H9 (cell line): Measurements from ENCODE around the gene HYI. TPM values are rescaled to one million over a fixed set of nuclear protein-coding genes. Genes with fewer than 3 reads are reported as not detected.

ENCODE experiments used
- DNase-seq: peaks from one replicate; pipeline ENCODE4 v3.0.0-alpha.2; 2017
- H2AFZ ChIP-seq: one replicate; pipeline ENCODE4 v1.6.1; 2013; ENCODE audit warnings: mild to moderate bottlenecking, low read length, control low read depth, moderate library complexity
- H2AK5ac ChIP-seq: 2 replicates; pipeline ENCODE4 v1.6.1; 2013; ENCODE audit warnings: low read length, control low read depth, mixed read lengths; ENCODE audit not compliant: insufficient read length
- H2BK120ac ChIP-seq: one replicate; pipeline ENCODE4 v1.6.1; 2013; ENCODE audit warnings: low read depth, mild to moderate bottlenecking, low read length, control low read depth, inconsistent platforms; ENCODE audit not compliant: poor library complexity, severe bottlenecking
- H2BK12ac ChIP-seq: 2 replicates; pipeline ENCODE4 v1.6.1; 2013; ENCODE audit warnings: low read length, control low read depth, mixed read lengths, low read depth; ENCODE audit not compliant: insufficient read length
- H2BK15ac ChIP-seq: 2 replicates; pipeline ENCODE4 v1.6.1; 2013; ENCODE audit warnings: low read depth, low read length, control low read depth
- H2BK20ac ChIP-seq: one replicate; pipeline ENCODE4 v1.6.1; 2013; ENCODE audit warnings: low read depth, mild to moderate bottlenecking, low read length, control low read depth, inconsistent platforms; ENCODE audit not compliant: poor library complexity, severe bottlenecking
- H2BK5ac ChIP-seq: 2 replicates; pipeline ENCODE4 v1.6.1; 2013; ENCODE audit warnings: low read length, control low read depth, mixed read lengths; ENCODE audit not compliant: insufficient read length
- H3K14ac ChIP-seq: 2 replicates; pipeline ENCODE4 v1.6.1; 2013; ENCODE audit warnings: low read length, control low read depth; ENCODE audit not compliant: insufficient read depth
- H3K18ac ChIP-seq: 2 replicates; pipeline ENCODE4 v1.6.1; 2013; ENCODE audit warnings: low read depth, mild to moderate bottlenecking, mixed read lengths, low read length, control low read depth; ENCODE audit not compliant: insufficient read length
- H3K23ac ChIP-seq: 2 replicates; pipeline ENCODE4 v1.6.1; 2013; ENCODE audit warnings: low read length, control low read depth, mixed read lengths, low read depth; ENCODE audit not compliant: insufficient read length
- H3K23me2 ChIP-seq: 2 replicates; pipeline ENCODE4 v1.6.1; 2013; ENCODE audit warnings: low read depth, mild to moderate bottlenecking, mixed read lengths, low read length, control low read depth; ENCODE audit not compliant: insufficient read length, poor library complexity, severe bottlenecking
- H3K27ac ChIP-seq: 2 replicates; pipeline ENCODE4 v1.5.1; 2013; ENCODE audit warnings: low read length, control low read depth, mixed read lengths, low read depth; ENCODE audit not compliant: insufficient read length
- H3K27me3 ChIP-seq: 2 replicates; pipeline ENCODE4 v1.6.1; 2013; ENCODE audit warnings: low read length, control low read depth, inconsistent platforms; ENCODE audit not compliant: insufficient read depth
- H3K4ac ChIP-seq: 2 replicates; pipeline ENCODE4 v1.6.1; 2013; ENCODE audit warnings: low read depth, mild to moderate bottlenecking, control low read depth, inconsistent platforms, low read length, moderate library complexity
- H3K4me1 ChIP-seq: 2 replicates; pipeline ENCODE4 v1.6.1; 2013; ENCODE audit warnings: low read length, control low read depth, inconsistent platforms; ENCODE audit not compliant: insufficient read depth
- H3K4me2 ChIP-seq: 2 replicates; pipeline ENCODE4 v1.6.1; 2013; ENCODE audit warnings: low read length, control low read depth, mixed read lengths; ENCODE audit not compliant: insufficient read length, insufficient read depth
- H3K56ac ChIP-seq: 2 replicates; pipeline ENCODE4 v1.6.1; 2013; ENCODE audit warnings: low read depth, mild to moderate bottlenecking, mixed read lengths, low read length, control low read depth; ENCODE audit not compliant: insufficient read length
- H3K79me1 ChIP-seq: 2 replicates; pipeline ENCODE4 v1.6.1; 2013; ENCODE audit warnings: low read depth, mild to moderate bottlenecking, moderate library complexity, low read length, control low read depth, inconsistent platforms; ENCODE audit not compliant: insufficient read depth, poor library complexity, severe bottlenecking
- H3K79me2 ChIP-seq: 2 replicates; pipeline ENCODE4 v1.6.1; 2013; ENCODE audit warnings: low read length, control low read depth, inconsistent platforms; ENCODE audit not compliant: insufficient read depth
- H3K9ac ChIP-seq: 2 replicates; pipeline ENCODE4 v1.6.1; 2013; ENCODE audit warnings: low read length, control low read depth, mixed read lengths; ENCODE audit not compliant: insufficient read length; ENCODE audit errors: extremely low read depth
- H3K9me3 ChIP-seq: one replicate; pipeline ENCODE4 v1.6.1; 2013; ENCODE audit warnings: low read depth, low read length, inconsistent platforms; ENCODE audit not compliant: control insufficient read depth
- H3T11ph ChIP-seq: one replicate; pipeline ENCODE4 v1.6.1; 2013; ENCODE audit warnings: mild to moderate bottlenecking, low read length, control low read depth, inconsistent platforms
- H4K20me1 ChIP-seq: one replicate; pipeline ENCODE4 v1.6.1; 2013; ENCODE audit not compliant: control insufficient read depth, insufficient read length, insufficient read depth
- H4K5ac ChIP-seq: 2 replicates; pipeline ENCODE4 v1.6.1; 2013; ENCODE audit warnings: low read depth, mild to moderate bottlenecking, mixed read lengths, low read length, control low read depth; ENCODE audit not compliant: insufficient read length
- H4K8ac ChIP-seq: replicated peaks from 2 replicates; pipeline ENCODE4 v1.6.1; 2013; ENCODE audit warnings: low read length, control low read depth, mixed read lengths, low read depth; ENCODE audit not compliant: insufficient read length
- H4K91ac ChIP-seq: 2 replicates; pipeline ENCODE4 v1.6.1; 2013; ENCODE audit warnings: low read depth, mild to moderate bottlenecking, moderate library complexity, mixed read lengths, low read length, control low read depth; ENCODE audit not compliant: insufficient read length
- H3K27ac Mint-ChIP-seq, 3 experiments: 2 replicates in 2 of 3; 3 replicates in 1 of 3; pipeline ENCODE4 v1.8.0; 2020 to 2021; ENCODE audit warnings: mixed read lengths in 3 of 3, mild to moderate bottlenecking in 1 of 3, moderate library complexity in 1 of 3
- H3K27me3 Mint-ChIP-seq: 2 replicates; pipeline ENCODE4 v1.8.0; 2021; ENCODE audit warnings: low read depth, mild to moderate bottlenecking, moderate library complexity, mixed read lengths
- H3K36me3 Mint-ChIP-seq, 3 experiments: 2 replicates in 2 of 3; 3 replicates in 1 of 3; pipeline ENCODE4 v1.8.0; 2020 to 2021; ENCODE audit warnings: low read depth in 3 of 3, mixed read lengths in 3 of 3; ENCODE audit not compliant: insufficient read depth in 1 of 3
- H3K4me1 Mint-ChIP-seq, 2 experiments: 2 replicates each; pipeline ENCODE4 v1.8.0; 2020; ENCODE audit warnings: mixed read lengths in 2 of 2
- H3K4me3 Mint-ChIP-seq, 2 experiments: 2 replicates in 1 of 2; 3 replicates in 1 of 2; pipeline ENCODE4 v1.8.0; 2020 to 2021; ENCODE audit warnings: mild to moderate bottlenecking in 2 of 2, mixed read lengths in 2 of 2, moderate library complexity in 1 of 2
- H3K9me3 Mint-ChIP-seq, 2 experiments: 2 replicates in 1 of 2; 3 replicates in 1 of 2; pipeline ENCODE4 v1.8.0; 2020; ENCODE audit warnings: mild to moderate bottlenecking in 2 of 2, mixed read lengths in 2 of 2, moderate library complexity in 1 of 2
- CTCF ChIP-seq: fragments of 200-600 bp; sonication (generic); conservative IDR thresholded peaks from 3 replicates; pipeline ENCODE4 v1.8.0; 2021; ENCODE audit warnings: antibody characterized with exemption, mild to moderate bottlenecking
- WGBS: extraction: QIAGEN DNeasy Blood & Tissue Kit; methylation state at CpG from one replicate; pipeline ENCODE4 v1.1.7; 2013; ENCODE audit warnings: missing lambda C conversion rate, low lambda C conversion rate, mixed read lengths; ENCODE audit not compliant: insufficient read length; ENCODE audit errors: extremely low coverage; 5-methylcytosine and 5-hydroxymethylcytosine counted together
- total RNA-seq: library from RNA; stranded (reverse); gene quantifications from 2 replicates; pipeline ENCODE4 v1.2.1, GENCODE V29; 2021

Gene HYI
- total RNA-seq, 1 experiment from 2014 or later = 16.1 TPM

DNA sequence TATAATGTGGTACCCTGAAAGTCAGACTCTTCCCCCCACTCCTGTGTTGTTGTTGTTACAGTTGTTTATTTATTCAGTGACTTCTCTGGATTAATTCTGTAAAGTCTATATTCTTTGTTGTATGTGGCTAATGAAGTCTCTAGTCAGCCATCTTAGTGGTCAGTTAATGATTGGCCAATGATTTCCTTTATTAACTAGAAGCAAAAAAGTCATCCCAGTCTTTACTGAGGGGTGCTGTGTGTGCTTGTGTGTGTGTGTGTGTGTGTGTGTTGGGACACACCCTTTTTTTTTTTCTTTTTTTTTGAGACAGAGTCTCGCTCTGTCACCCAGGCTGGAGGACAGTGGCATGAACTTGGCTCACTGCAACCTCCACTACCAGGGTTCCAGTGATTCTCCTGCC is 37.3 kb upstream of the HYI start:
- no peak overlapping the region for H2BK120ac ChIP-seq
- H2AFZ ChIP-seq = no peak overlapping the region
- H3K4me2 ChIP-seq = no peak overlapping the region
- peaks cover 5% of the 10 kb centered on the region; the same call in 1 of the 2 replicates for H3K4me1 ChIP-seq
- H2BK5ac ChIP-seq = no peak overlapping the region
- no peak for TF ChIP-seq CTCF
- no peak overlapping the region for H4K91ac ChIP-seq
- H3K79me2 ChIP-seq = no peaks in the 10 kb centered on the region
- no peak overlapping the region for H3K27ac ChIP-seq
- no peak overlapping the region for H3K4ac ChIP-seq
- H3K23me2 ChIP-seq = no peaks in the 10 kb centered on the region
- no peak overlapping the region for H3K23ac ChIP-seq
- no peak overlapping the region for H3K4me3 Mint-ChIP-seq
- H3K56ac ChIP-seq = no peak overlapping the region
- H3T11ph ChIP-seq = no peak overlapping the region
- H3K27ac Mint-ChIP-seq = no peak overlapping the region
- peaks cover 22 to 28% of the 10 kb centered on the region in 2 experiments for H3K9me3 Mint-ChIP-seq
- H4K8ac ChIP-seq = no peak overlapping the region
- no peak overlapping the region for H2BK15ac ChIP-seq
- DNase-seq = no peak
- no CpG with 5 or more reads among the region's 1 CpG for WGBS
- H3K27me3 ChIP-seq = no peaks in the 10 kb centered on the region
- no peak overlapping the region for H2AK5ac ChIP-seq
- H4K20me1 ChIP-seq = no peaks in the 10 kb centered on the region
- H3K27me3 Mint-ChIP-seq = no peaks in the 10 kb centered on the region; the same call in 1 of the 2 replicates
- H3K14ac ChIP-seq = no peak overlapping the region
- H3K4me1 Mint-ChIP-seq = peaks cover 21 to 24% of the 10 kb centered on the region in 2 experiments
- no peaks in the 10 kb centered on the region for H3K79me1 ChIP-seq
- H3K36me3 Mint-ChIP-seq = peaks cover 3 to 18% (median 6%) of the 10 kb centered on the region in 3 experiments; a peak in 6 of 7 replicates
- no peak overlapping the region for H2BK20ac ChIP-seq
- no peak overlapping the region for H3K9ac ChIP-seq
- peaks cover 4% of the 10 kb centered on the region for H3K9me3 ChIP-seq
- H2BK12ac ChIP-seq = no peak overlapping the region
- H4K5ac ChIP-seq = no peak overlapping the region
- H3K18ac ChIP-seq = no peak overlapping the region
